ENCODE measurements around the gene GNAL. TPM values are rescaled to one million over a fixed set of nuclear protein-coding genes. Genes with fewer than 3 reads are reported as not detected.

Gene GNAL
- total and polyA plus RNA-seq, 2 experiments from 2014 or later: 7.5 to 21.6 TPM

DNA sequence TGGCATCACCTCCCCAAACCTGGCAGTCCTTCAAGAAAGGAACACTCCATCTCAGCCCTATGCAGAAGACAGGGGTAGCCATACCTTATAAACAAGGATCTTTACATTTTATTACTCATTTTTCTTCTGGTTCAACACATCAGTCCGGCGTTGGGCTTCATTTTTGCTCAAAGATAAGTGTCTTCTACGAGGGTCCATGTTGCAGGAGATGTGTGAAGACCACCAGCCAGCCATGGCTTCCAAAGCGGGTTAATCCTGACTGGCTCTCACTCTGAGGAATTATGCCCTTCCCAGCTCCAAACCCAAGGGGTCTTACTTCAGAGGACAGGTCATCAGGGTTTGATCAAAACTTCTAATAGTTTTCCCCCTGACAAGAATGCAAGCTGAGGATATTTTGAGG lies 23.9 kb upstream of the GNAL start:
- no peaks in the 10 kb centered on the region for H3K27me3 ChIP-seq (ENCODE audit: insufficient read depth)
- no peaks in the 10 kb centered on the region for H3K36me3 Mint-ChIP-seq (ENCODE audit: low read depth)

More for the DNA sequence above, 23.9 kb upstream of the GNAL start:
- peaks cover 9% of the 10 kb centered on the region for H3K9me2 ChIP-seq (ENCODE audit: insufficient read depth)
- H3K4me2 ChIP-seq: no peak overlapping the region
- no peaks in the 10 kb centered on the region for H3K36me3 ChIP-seq (ENCODE audit: insufficient read depth)
- H3K4me3 ChIP-seq: no peak overlapping the region
- H3K27ac Mint-ChIP-seq: no peak overlapping the region
- ATAC-seq (no peak), DNase-seq (ENCODE audit: low spot score) (no peak)
- H3K27me3 Mint-ChIP-seq (ENCODE audit: insufficient read depth, low read depth, poor library complexity): peaks cover 9% of the 10 kb centered on the region
- no peaks in the 10 kb centered on the region for H4K20me1 ChIP-seq (replicated peaks; ENCODE audit: insufficient read depth)
- no peaks in the 10 kb centered on the region for H3K79me2 ChIP-seq (replicated peaks; ENCODE audit: insufficient read depth)
- no peaks in the 10 kb centered on the region for H3F3A ChIP-seq (replicated peaks; ENCODE audit: low read depth)
- no peak overlapping the region for H3K27ac ChIP-seq (ENCODE audit: low read depth)
- peaks cover 22% of the 10 kb centered on the region for H3K4me1 Mint-ChIP-seq
- no peaks in the 10 kb centered on the region for H3K9me3 Mint-ChIP-seq
- no peak overlapping the region for H2AFZ ChIP-seq
- H3K4me3 Mint-ChIP-seq: no peak overlapping the region
- no peaks in the 10 kb centered on the region; the same call in 1 of the 2 replicates for H3K4me1 ChIP-seq (ENCODE audit: insufficient read depth)
- no peak for TF ChIP-seq NANOG (IDR thresholded peaks at IDR 0.05; ENCODE audit: borderline replicate concordance)
- TF ChIP-seq CREB1 (CRISPR knock-in tag; IDR thresholded peaks at IDR 0.05; ENCODE audit: low read depth): no peak
- TF ChIP-seq, protein P1, sequence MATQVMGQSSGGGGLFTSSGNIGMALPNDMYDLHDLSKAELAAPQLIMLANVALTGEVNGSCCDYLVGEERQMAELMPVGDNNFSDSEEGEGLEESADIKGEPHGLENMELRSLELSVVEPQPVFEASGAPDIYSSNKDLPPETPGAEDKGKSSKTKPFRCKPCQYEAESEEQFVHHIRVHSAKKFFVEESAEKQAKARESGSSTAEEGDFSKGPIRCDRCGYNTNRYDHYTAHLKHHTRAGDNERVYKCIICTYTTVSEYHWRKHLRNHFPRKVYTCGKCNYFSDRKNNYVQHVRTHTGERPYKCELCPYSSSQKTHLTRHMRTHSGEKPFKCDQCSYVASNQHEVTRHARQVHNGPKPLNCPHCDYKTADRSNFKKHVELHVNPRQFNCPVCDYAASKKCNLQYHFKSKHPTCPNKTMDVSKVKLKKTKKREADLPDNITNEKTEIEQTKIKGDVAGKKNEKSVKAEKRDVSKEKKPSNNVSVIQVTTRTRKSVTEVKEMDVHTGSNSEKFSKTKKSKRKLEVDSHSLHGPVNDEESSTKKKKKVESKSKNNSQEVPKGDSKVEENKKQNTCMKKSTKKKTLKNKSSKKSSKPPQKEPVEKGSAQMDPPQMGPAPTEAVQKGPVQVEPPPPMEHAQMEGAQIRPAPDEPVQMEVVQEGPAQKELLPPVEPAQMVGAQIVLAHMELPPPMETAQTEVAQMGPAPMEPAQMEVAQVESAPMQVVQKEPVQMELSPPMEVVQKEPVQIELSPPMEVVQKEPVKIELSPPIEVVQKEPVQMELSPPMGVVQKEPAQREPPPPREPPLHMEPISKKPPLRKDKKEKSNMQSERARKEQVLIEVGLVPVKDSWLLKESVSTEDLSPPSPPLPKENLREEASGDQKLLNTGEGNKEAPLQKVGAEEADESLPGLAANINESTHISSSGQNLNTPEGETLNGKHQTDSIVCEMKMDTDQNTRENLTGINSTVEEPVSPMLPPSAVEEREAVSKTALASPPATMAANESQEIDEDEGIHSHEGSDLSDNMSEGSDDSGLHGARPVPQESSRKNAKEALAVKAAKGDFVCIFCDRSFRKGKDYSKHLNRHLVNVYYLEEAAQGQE (IDR thresholded peaks at IDR 0.05; ENCODE audit: unreplicated experiment): no peak
- no peak for TF ChIP-seq STAT1 (IDR thresholded peaks at IDR 0.05; ENCODE audit: unreplicated experiment)
- TF ChIP-seq, protein P2, sequence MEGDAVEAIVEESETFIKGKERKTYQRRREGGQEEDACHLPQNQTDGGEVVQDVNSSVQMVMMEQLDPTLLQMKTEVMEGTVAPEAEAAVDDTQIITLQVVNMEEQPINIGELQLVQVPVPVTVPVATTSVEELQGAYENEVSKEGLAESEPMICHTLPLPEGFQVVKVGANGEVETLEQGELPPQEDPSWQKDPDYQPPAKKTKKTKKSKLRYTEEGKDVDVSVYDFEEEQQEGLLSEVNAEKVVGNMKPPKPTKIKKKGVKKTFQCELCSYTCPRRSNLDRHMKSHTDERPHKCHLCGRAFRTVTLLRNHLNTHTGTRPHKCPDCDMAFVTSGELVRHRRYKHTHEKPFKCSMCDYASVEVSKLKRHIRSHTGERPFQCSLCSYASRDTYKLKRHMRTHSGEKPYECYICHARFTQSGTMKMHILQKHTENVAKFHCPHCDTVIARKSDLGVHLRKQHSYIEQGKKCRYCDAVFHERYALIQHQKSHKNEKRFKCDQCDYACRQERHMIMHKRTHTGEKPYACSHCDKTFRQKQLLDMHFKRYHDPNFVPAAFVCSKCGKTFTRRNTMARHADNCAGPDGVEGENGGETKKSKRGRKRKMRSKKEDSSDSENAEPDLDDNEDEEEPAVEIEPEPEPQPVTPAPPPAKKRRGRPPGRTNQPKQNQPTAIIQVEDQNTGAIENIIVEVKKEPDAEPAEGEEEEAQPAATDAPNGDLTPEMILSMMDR (conservative IDR thresholded peaks at IDR 0.05; ENCODE audit: low read depth in 2 of 2): no peak
- TF ChIP-seq POLR2AphosphoS5 (IDR thresholded peaks at IDR 0.05; ENCODE audit: low read depth): no peak
- no peak for TF ChIP-seq EZH2 (IDR thresholded peaks at IDR 0.05; ENCODE audit: low read depth, unreplicated experiment)
- TF ChIP-seq ZNF331 (CRISPR knock-in tag; IDR thresholded peaks at IDR 0.05; ENCODE audit: low read depth): no peak
- TF ChIP-seq, protein P3, sequence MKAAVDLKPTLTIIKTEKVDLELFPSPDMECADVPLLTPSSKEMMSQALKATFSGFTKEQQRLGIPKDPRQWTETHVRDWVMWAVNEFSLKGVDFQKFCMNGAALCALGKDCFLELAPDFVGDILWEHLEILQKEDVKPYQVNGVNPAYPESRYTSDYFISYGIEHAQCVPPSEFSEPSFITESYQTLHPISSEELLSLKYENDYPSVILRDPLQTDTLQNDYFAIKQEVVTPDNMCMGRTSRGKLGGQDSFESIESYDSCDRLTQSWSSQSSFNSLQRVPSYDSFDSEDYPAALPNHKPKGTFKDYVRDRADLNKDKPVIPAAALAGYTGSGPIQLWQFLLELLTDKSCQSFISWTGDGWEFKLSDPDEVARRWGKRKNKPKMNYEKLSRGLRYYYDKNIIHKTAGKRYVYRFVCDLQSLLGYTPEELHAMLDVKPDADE (IDR thresholded peaks at IDR 0.05): no peak
- no peak for TF ChIP-seq JUNB (IDR thresholded peaks at IDR 0.05; ENCODE audit: unreplicated experiment)
- TF ChIP-seq, protein P4, sequence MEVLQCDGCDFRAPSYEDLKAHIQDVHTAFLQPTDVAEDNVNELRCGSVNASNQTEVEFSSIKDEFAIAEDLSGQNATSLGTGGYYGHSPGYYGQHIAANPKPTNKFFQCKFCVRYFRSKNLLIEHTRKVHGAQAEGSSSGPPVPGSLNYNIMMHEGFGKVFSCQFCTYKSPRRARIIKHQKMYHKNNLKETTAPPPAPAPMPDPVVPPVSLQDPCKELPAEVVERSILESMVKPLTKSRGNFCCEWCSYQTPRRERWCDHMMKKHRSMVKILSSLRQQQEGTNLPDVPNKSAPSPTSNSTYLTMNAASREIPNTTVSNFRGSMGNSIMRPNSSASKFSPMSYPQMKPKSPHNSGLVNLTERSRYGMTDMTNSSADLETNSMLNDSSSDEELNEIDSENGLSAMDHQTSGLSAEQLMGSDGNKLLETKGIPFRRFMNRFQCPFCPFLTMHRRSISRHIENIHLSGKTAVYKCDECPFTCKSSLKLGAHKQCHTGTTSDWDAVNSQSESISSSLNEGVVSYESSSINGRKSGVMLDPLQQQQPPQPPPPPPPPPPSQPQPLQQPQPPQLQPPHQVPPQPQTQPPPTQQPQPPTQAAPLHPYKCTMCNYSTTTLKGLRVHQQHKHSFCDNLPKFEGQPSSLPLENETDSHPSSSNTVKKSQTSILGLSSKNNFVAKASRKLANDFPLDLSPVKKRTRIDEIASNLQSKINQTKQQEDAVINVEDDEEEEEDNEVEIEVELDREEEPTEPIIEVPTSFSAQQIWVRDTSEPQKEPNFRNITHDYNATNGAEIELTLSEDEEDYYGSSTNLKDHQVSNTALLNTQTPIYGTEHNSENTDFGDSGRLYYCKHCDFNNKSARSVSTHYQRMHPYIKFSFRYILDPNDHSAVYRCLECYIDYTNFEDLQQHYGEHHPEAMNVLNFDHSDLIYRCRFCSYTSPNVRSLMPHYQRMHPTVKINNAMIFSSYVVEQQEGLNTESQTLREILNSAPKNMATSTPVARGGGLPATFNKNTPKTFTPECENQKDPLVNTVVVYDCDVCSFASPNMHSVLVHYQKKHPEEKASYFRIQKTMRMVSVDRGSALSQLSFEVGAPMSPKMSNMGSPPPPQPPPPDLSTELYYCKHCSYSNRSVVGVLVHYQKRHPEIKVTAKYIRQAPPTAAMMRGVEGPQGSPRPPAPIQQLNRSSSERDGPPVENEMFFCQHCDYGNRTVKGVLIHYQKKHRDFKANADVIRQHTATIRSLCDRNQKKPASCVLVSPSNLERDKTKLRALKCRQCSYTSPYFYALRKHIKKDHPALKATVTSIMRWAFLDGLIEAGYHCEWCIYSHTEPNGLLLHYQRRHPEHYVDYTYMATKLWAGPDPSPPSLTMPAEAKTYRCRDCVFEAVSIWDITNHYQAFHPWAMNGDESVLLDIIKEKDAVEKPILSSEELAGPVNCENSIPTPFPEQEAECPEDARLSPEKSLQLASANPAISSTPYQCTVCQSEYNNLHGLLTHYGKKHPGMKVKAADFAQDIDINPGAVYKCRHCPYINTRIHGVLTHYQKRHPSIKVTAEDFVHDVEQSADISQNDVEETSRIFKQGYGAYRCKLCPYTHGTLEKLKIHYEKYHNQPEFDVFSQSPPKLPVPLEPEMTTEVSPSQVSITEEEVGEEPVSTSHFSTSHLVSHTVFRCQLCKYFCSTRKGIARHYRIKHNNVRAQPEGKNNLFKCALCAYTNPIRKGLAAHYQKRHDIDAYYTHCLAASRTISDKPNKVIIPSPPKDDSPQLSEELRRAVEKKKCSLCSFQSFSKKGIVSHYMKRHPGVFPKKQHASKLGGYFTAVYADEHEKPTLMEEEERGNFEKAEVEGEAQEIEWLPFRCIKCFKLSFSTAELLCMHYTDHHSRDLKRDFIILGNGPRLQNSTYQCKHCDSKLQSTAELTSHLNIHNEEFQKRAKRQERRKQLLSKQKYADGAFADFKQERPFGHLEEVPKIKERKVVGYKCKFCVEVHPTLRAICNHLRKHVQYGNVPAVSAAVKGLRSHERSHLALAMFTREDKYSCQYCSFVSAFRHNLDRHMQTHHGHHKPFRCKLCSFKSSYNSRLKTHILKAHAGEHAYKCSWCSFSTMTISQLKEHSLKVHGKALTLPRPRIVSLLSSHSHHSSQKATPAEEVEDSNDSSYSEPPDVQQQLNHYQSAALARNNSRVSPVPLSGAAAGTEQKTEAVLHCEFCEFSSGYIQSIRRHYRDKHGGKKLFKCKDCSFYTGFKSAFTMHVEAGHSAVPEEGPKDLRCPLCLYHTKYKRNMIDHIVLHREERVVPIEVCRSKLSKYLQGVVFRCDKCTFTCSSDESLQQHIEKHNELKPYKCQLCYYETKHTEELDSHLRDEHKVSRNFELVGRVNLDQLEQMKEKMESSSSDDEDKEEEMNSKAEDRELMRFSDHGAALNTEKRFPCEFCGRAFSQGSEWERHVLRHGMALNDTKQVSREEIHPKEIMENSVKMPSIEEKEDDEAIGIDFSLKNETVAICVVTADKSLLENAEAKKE (CRISPR knock-in tag; IDR thresholded peaks at IDR 0.05): no peak
- no peak for TF ChIP-seq ZNF114 (CRISPR knock-in tag; IDR thresholded peaks at IDR 0.05)
- TF ChIP-seq EZH2phosphoT487 (IDR thresholded peaks at IDR 0.05; ENCODE audit: unreplicated experiment): no peak

Measured in GM23338 (cell line).